ENCODE results near the gene DOCK10. TPM values are rescaled to one million over a fixed set of nuclear protein-coding genes. Genes with fewer than 3 reads are reported as not detected.

The DOCK10 gene
- total RNA-seq, 1 experiment from 2014 or later = 2.9 TPM

- H3K27ac Mint-ChIP-seq = no peak overlapping the region
- ChIA-PET POLR2A (no interaction called here), CTCF (no interaction called here)
- no peaks in the 10 kb centered on the region for H3K36me3 Mint-ChIP-seq
- no peak for ATAC-seq
- H3K27me3 Mint-ChIP-seq (ENCODE audit: low read depth) = no peaks in the 10 kb centered on the region
- peaks cover 4% of the 10 kb centered on the region; the same call in 1 of the 2 replicates for H3K9me3 Mint-ChIP-seq
- DNase-seq (ENCODE audit: low spot score) = no peak
- no peak overlapping the region for H3K4me3 Mint-ChIP-seq
- no peaks in the 10 kb centered on the region for H3K4me1 Mint-ChIP-seq
- no peak for TF ChIP-seq NR2C2 (CRISPR knock-in tag; IDR thresholded peaks at IDR 0.05)
Observed at GRCh38 chr2:224869601-224870233, 172.6 kb downstream of the DOCK10 start.

- no peak for TF ChIP-seq NR2C2 (CRISPR knock-in tag; IDR thresholded peaks at IDR 0.05)
- no peak for TF ChIP-seq FOXP1 (CRISPR knock-in tag; IDR thresholded peaks at IDR 0.05; ENCODE audit: borderline replicate concordance)
- TF ChIP-seq RORB (CRISPR knock-in tag; IDR thresholded peaks at IDR 0.05) = no peak
- TF ChIP-seq ZNF219 (CRISPR knock-in tag; IDR thresholded peaks at IDR 0.05; ENCODE audit: borderline replicate concordance) = no peak
- no peak for TF ChIP-seq ATF3 (CRISPR knock-in tag; conservative IDR thresholded peaks at IDR 0.05)
- no peak for TF ChIP-seq ZBTB43 (CRISPR knock-in tag; IDR thresholded peaks at IDR 0.05)
- TF ChIP-seq ATF1 (CRISPR knock-in tag; IDR thresholded peaks at IDR 0.05) = no peak
- no peak for TF ChIP-seq ETV6 (CRISPR knock-in tag; IDR thresholded peaks at IDR 0.05)
- TF ChIP-seq CTCF (IDR thresholded peaks at IDR 0.05) = no peak
- TF ChIP-seq ZMAT4 (CRISPR knock-in tag; IDR thresholded peaks at IDR 0.05) = no peak
- no peak for TF ChIP-seq ZNF671 (CRISPR knock-in tag; IDR thresholded peaks at IDR 0.05)
- TF ChIP-seq ZNF425 (CRISPR knock-in tag; conservative IDR thresholded peaks at IDR 0.05) = no peak
- TF ChIP-seq PRRX2 (CRISPR knock-in tag; IDR thresholded peaks at IDR 0.05) = no peak
- no peak for TF ChIP-seq GRHL2 (CRISPR knock-in tag; IDR thresholded peaks at IDR 0.05; ENCODE audit: insufficient replicate concordance, severe bottlenecking)
- TF ChIP-seq AR (CRISPR knock-in tag; IDR thresholded peaks at IDR 0.05) = no peak
- H3K4me1 Mint-ChIP-seq = no peaks in the 10 kb centered on the region
- DNase-seq (ENCODE audit: low spot score) (no peak), ATAC-seq (no peak)
- no peaks in the 10 kb centered on the region for H3K36me3 Mint-ChIP-seq
- CTCF ChIA-PET = no interaction called here
- H3K27ac Mint-ChIP-seq = no peak overlapping the region
- H3K27me3 Mint-ChIP-seq (ENCODE audit: low read depth) = no peaks in the 10 kb centered on the region
- POLR2A ChIA-PET = no interaction called here
- H3K4me3 Mint-ChIP-seq = no peak overlapping the region
- no peaks in the 10 kb centered on the region for H3K9me3 Mint-ChIP-seq
Observed at GRCh38 chr2:224865016-224865415, 177.3 kb downstream of the DOCK10 start.
